ENCODE data around the gene MFAP4.

GRCh38 chr17:19336938-19337711, 49.9 kb downstream of the MFAP4 start:
- TF ChIP-seq EP300 (IDR thresholded peaks at IDR 0.05): no peak
- TF ChIP-seq POLR2AphosphoS5 (IDR thresholded peaks at IDR 0.05): peak in 1 of 2 donors; percentile 40
- TF ChIP-seq POLR2A (IDR thresholded peaks at IDR 0.05; ENCODE audit: low read depth): no peak

Measured in esophagus muscularis mucosa (tissue), 3 donors.